Upper lobe of left lung (tissue), 6 donors: ENCODE results near the gene B9D1. TPM values are rescaled to one million over a fixed set of nuclear protein-coding genes. Genes with fewer than 3 reads are reported as not detected.

Experiments used
- ATAC-seq, 2 donors: fragments of 200-7000 bp; cut with Tn5 transposase; one replicate each; pipeline ENCODE4 v1.9.1; 2022; ENCODE audit warnings: mild to moderate bottlenecking in 2 of 2, moderate library complexity in 2 of 2; ENCODE audit not compliant: low FRiP score in 2 of 2
- DNase-seq, 2 donors: peaks; one replicate each; pipeline ENCODE4 v3.0.0-alpha.2; 2019 to 2020
- H3K27ac ChIP-seq, 4 donors: fragments of 200-600 bp; sonication (generic); one replicate each; pipeline ENCODE4 v1.5.1; 2016 to 2019
- H3K27me3 ChIP-seq, 4 donors: fragments of 200-600 bp; sonication (generic); one replicate each; pipeline ENCODE4 v1.5.1; 2017 to 2019
- H3K36me3 ChIP-seq, 4 donors: fragments of 200-600 bp; sonication (generic); one replicate each; pipeline ENCODE4 v1.5.1; 2016 to 2019
- H3K4me1 ChIP-seq, 4 donors: fragments of 200-600 bp; sonication (generic); one replicate each; pipeline ENCODE4 v1.5.1; 2018 to 2019
- H3K4me3 ChIP-seq, 4 donors: fragments of 200-600 bp; sonication (generic); one replicate each; pipeline ENCODE4 v1.5.1; 2017 to 2019; ENCODE audit warnings: mild to moderate bottlenecking in 2 of 4, moderate library complexity in 1 of 4
- H3K9me3 ChIP-seq, 4 donors: fragments of 200-600 bp; sonication (generic); one replicate each; pipeline ENCODE4 v1.5.1; 2018 to 2019
- EP300 ChIP-seq, 4 donors: sonication (generic); formaldehyde crosslinking; IDR thresholded peaks; one replicate each; pipeline ENCODE4 v1.5.1; 2017; ENCODE audit warnings: antibody characterized with exemption in 4 of 4, control low read depth in 2 of 4
- POLR2A ChIP-seq, 4 donors: fragments of 450-650 bp; IDR thresholded peaks; one replicate each; pipeline ENCODE4 v1.5.1; 2016 to 2017; ENCODE audit warnings: antibody characterized with exemption in 4 of 4, mild to moderate bottlenecking in 2 of 4
- POLR2AphosphoS5 ChIP-seq, 2 donors: sonication (generic); formaldehyde crosslinking; IDR thresholded peaks; one replicate each; pipeline ENCODE4 v1.5.1; 2017; ENCODE audit warnings: antibody characterized with exemption in 2 of 2
- WGBS, 2 donors: methylation state at CpG; one replicate each; pipeline ENCODE4 v1.1.5; 2017 to 2018; 5-methylcytosine and 5-hydroxymethylcytosine counted together
- total RNA-seq, 6 donors: library from RNA; depleted of rRNA in 4 of 6; stranded (reverse); fragments of >200 nt in 4 of 6; gene quantifications; one replicate each; pipeline versions ENCODE4 v1.1.0 to v1.2.1, GENCODE V29; 2016 to 2021
- TF ChIP-seq, protein P1 (sequence below), 6 experiments: fragments of 450-650 bp in 4 of 6; fragments of 200-600 bp in 2 of 6; sonication (generic) in 2 of 6; IDR thresholded peaks; one replicate each; pipeline ENCODE4 v1.5.1; 2016 to 2019; ENCODE audit warnings: antibody characterized with exemption in 6 of 6
- donor health status: DM: no; HTN: no; CAD: no; lungs with moderate emphysema.
- donor health status: DM: no; HTN: yes; CAD: no; lungs with severe emphysema.

Gene B9D1
- total RNA-seq, 6 donors from 2014 or later: 11.7 to 52.4 (median 17.5) TPM

DNA sequence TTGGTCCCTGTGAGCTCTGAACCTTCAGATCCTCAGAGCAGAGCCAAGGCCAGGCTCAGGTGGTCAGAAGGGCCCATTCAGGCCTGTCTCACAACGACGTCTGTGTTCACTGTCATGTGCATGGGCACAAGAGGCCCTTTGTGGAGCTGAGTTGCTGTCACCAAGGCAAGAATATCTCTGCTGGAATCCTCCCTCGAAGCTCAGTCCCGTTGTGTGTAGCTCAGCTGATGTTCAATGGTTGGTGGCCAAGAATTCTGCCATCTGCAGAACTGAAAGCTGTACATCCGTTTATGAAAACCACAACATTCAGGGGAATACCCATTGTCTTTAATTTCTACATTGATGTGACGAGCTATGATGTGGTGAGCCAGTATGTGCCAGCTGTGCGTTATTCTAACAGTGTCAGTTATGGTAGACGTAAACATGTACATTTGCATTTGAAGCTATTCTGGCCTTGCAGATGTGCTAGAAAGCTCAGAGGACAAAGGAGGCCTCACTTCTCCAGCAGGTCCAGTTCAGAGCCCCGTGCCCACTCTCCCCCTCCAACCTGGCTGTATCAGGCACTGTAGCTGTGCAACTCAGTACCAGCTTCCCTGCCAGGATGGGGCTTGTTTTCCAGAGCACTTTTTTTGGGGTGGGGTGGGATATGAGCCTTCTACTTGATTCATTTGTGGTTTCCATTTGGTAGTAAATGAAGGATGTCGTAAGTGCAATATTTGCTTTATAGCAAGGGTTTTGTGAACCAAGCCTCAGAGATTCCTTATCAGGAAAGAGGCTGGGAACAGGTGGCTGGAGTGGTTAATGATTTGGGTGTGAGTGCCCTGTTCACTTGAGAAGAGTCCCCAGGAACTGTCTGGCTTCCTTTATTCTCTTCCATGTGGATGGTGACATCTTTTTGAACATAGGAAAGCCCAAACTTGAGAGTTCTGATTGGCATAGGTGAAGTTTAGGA, 56.1 kb downstream of the B9D1 start:
- 41% methylated on average over 8 to 10 of the region's 10 CpGs for WGBS, 2 donors
- peak overlapping the region in 3 of 4 donors; percentile 12 to 52 (median 51) for H3K27ac ChIP-seq
- H3K27me3 ChIP-seq: no peaks in the 10 kb centered on the region
- peaks cover 0 to 3% (median 0%) of the 10 kb centered on the region in 4 donors for H3K36me3 ChIP-seq
- peaks cover 60 to 80% (median 64%) of the 10 kb centered on the region in 4 donors for H3K4me1 ChIP-seq
- ATAC-seq (peak in 1 of 2 donors; percentile 28), DNase-seq (no peak)
- TF ChIP-seq, protein P1, sequence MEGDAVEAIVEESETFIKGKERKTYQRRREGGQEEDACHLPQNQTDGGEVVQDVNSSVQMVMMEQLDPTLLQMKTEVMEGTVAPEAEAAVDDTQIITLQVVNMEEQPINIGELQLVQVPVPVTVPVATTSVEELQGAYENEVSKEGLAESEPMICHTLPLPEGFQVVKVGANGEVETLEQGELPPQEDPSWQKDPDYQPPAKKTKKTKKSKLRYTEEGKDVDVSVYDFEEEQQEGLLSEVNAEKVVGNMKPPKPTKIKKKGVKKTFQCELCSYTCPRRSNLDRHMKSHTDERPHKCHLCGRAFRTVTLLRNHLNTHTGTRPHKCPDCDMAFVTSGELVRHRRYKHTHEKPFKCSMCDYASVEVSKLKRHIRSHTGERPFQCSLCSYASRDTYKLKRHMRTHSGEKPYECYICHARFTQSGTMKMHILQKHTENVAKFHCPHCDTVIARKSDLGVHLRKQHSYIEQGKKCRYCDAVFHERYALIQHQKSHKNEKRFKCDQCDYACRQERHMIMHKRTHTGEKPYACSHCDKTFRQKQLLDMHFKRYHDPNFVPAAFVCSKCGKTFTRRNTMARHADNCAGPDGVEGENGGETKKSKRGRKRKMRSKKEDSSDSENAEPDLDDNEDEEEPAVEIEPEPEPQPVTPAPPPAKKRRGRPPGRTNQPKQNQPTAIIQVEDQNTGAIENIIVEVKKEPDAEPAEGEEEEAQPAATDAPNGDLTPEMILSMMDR (IDR thresholded peaks at IDR 0.05): no peak
- no peak for TF ChIP-seq POLR2A (IDR thresholded peaks at IDR 0.05)
- TF ChIP-seq POLR2AphosphoS5 (IDR thresholded peaks at IDR 0.05): no peak
- no peak for TF ChIP-seq EP300 (IDR thresholded peaks at IDR 0.05)
- no peaks in the 10 kb centered on the region for H3K9me3 ChIP-seq
- no peak overlapping the region for H3K4me3 ChIP-seq

DNA sequence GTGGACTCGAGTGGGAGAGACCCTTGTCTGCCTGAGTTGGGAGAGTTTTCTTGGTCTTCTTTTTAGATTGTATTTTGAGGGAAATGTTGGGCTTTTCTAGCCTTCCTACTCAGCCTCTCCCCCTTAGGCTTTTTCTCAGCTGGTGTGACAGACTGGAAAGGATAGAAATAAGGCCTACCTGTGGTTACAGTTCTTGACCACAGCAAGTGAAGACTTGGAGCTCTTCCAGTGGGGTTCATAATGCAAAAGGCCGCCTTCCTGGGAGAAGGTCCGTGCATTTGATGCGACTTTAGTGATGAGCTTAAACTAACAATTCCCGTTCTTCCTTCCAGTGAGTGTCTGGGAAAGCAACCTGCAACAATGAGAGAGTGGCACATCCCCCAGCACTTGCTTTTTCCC, 56.8 kb downstream of the B9D1 start:
- Histone ChIP-seq H3K27ac (peak overlapping the region in 2 of 4 donors; percentile 51 to 52), H3K4me3 (no peak overlapping the region), H3K4me1 (peaks cover 61 to 80% (median 66%) of the 10 kb centered on the region in 4 donors), H3K27me3 (no peaks in the 10 kb centered on the region), H3K9me3 (no peaks in the 10 kb centered on the region), H3K36me3 (peaks cover 0 to 3% (median 0%) of the 10 kb centered on the region in 4 donors)
- 84 to 92% methylated on average over 5 of the region's 5 CpGs for WGBS, 2 donors
- ATAC-seq: no peak
- DNase-seq: no peak
- TF ChIP-seq, protein P1 (IDR thresholded peaks at IDR 0.05): no peak
- TF ChIP-seq POLR2AphosphoS5 (IDR thresholded peaks at IDR 0.05) (no peak), EP300 (IDR thresholded peaks at IDR 0.05) (no peak), POLR2A (IDR thresholded peaks at IDR 0.05) (no peak)

DNA sequence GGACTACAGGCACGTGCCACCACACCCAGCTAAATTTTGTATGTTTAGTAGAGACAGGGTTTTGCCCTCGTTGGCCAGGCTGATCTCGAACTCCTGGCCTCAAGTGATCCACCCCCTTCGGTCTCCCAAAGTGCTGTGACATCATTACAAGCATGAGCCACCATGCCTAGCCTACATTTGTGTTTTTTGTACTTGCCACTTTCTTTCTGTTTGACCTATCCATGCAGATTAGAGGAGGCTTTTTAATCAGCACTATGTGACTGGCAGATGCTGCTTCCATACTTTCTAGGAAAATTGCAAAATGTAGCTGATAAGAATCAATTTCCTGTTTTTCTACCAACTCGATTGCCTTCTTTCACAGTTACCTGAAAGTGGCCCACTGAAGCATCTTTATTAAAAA, 57.3 kb downstream of the B9D1 start:
- DNase-seq: no peak
- TF ChIP-seq EP300 (IDR thresholded peaks at IDR 0.05) (no peak), POLR2A (IDR thresholded peaks at IDR 0.05) (no peak), POLR2AphosphoS5 (IDR thresholded peaks at IDR 0.05) (no peak)
- TF ChIP-seq, protein P1 (IDR thresholded peaks at IDR 0.05): no peak
- Histone ChIP-seq H3K9me3 (no peaks in the 10 kb centered on the region), H3K4me1 (peaks cover 61 to 78% (median 66%) of the 10 kb centered on the region in 4 donors), H3K36me3 (peaks cover 0 to 2% (median 0%) of the 10 kb centered on the region in 4 donors), H3K4me3 (no peak overlapping the region), H3K27ac (peak overlapping the region in 2 of 4 donors; percentile 64 to 79), H3K27me3 (no peaks in the 10 kb centered on the region)
- WGBS, 2 donors: 70 to 74% methylated on average over 5 of the region's 5 CpGs
- no peak for ATAC-seq

DNA sequence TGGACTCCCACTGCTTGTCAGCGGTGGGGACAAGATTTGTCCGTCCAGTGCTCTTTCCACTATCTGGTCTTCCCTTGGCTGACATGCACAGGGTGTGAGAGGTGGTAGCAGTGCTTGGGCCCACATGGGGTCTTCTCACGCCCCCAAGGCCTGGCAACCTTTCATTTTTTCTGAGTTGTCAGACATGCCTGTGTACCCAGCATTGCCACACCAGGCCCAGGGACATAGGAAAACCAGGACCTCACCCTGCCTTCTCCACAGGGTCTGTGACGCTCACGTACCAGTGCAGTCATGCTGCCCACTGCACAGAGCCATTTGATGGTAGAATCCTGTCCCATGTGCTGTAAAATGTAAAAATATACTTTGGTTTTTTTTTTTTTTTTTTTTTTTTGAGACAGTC, 57.8 kb downstream of the B9D1 start:
- Histone ChIP-seq H3K4me3 (no peak overlapping the region), H3K27ac (peak overlapping the region; percentile 26 to 79 (median 68)), H3K9me3 (no peaks in the 10 kb centered on the region), H3K4me1 (peaks cover 61 to 82% (median 68%) of the 10 kb centered on the region in 4 donors), H3K36me3 (no peaks in the 10 kb centered on the region), H3K27me3 (no peaks in the 10 kb centered on the region)
- WGBS, 2 donors: 93 to 100% methylated on average over 5 of the region's 5 CpGs
- ATAC-seq (no peak), DNase-seq (no peak)
- TF ChIP-seq POLR2AphosphoS5 (IDR thresholded peaks at IDR 0.05) (no peak), POLR2A (IDR thresholded peaks at IDR 0.05) (no peak), EP300 (IDR thresholded peaks at IDR 0.05) (no peak)
- TF ChIP-seq, protein P1 (IDR thresholded peaks at IDR 0.05): no peak
